Measurements from ENCODE around the gene DMXL1.
A peak's percentile ranks its signal among the peaks of the same experiment; 100 is the strongest.
"Not testable (repeated sequence)": the region's sequence is repeated elsewhere in the genome, so short reads cannot be mapped to it uniquely, and the experiment has no call there.

The DMXL1 gene

GRCh38 chr5:119120893-119121292, 50.0 kb downstream of the DMXL1 start:
- H3K36me3 Mint-ChIP-seq (ENCODE audit: low read depth): peaks cover 89% of the 10 kb centered on the region
- peaks cover 9% of the 10 kb centered on the region for H3K9me3 Mint-ChIP-seq
- H3K4me3 Mint-ChIP-seq: no peak overlapping the region
- peaks cover 6% of the 10 kb centered on the region for H3K4me1 Mint-ChIP-seq (ENCODE audit: low read depth)
- H3K27me3 Mint-ChIP-seq: no peaks in the 10 kb centered on the region
- no peak overlapping the region for H3K27ac Mint-ChIP-seq
- intact Hi-C loops (cut with micrococcal nuclease): no loop called here

GRCh38 chr5:119122474-119122873, 51.6 kb downstream of the DMXL1 start:
- H3K4me1 Mint-ChIP-seq (ENCODE audit: low read depth); intact Hi-C loops (cut with micrococcal nuclease); H3K4me3 Mint-ChIP-seq; H3K9me3 Mint-ChIP-seq; H3K27ac Mint-ChIP-seq; H3K27me3 Mint-ChIP-seq: not testable (repeated sequence)
- peaks cover 76% of the 10 kb centered on the region for H3K36me3 Mint-ChIP-seq (ENCODE audit: low read depth)

GRCh38 chr5:119123280-119123679, 52.4 kb downstream of the DMXL1 start:
- no peak overlapping the region for H3K27ac Mint-ChIP-seq
- H3K4me3 Mint-ChIP-seq: no peak overlapping the region
- peaks cover 75% of the 10 kb centered on the region for H3K36me3 Mint-ChIP-seq (ENCODE audit: low read depth)
- intact Hi-C loops (cut with micrococcal nuclease): no loop called here
- H3K9me3 Mint-ChIP-seq: peaks cover 9% of the 10 kb centered on the region
- no peaks in the 10 kb centered on the region for H3K4me1 Mint-ChIP-seq (ENCODE audit: low read depth)
- H3K27me3 Mint-ChIP-seq: no peaks in the 10 kb centered on the region

- H3K9me3 Mint-ChIP-seq: peaks cover 2% of the 10 kb centered on the region
- H3K36me3 Mint-ChIP-seq (ENCODE audit: low read depth): peaks cover 67% of the 10 kb centered on the region
- no peak overlapping the region for H3K4me3 Mint-ChIP-seq
- H3K4me1 Mint-ChIP-seq (ENCODE audit: low read depth): no peaks in the 10 kb centered on the region
- no peaks in the 10 kb centered on the region for H3K27me3 Mint-ChIP-seq
- intact Hi-C loops (cut with micrococcal nuclease): no loop called here
- no peak overlapping the region for H3K27ac Mint-ChIP-seq
These were observed 58.9 kb downstream of the DMXL1 start for GRCh38 chr5:119129770-119130169.

- Mint-ChIP-seq H3K4me1 (ENCODE audit: low read depth) (no peaks in the 10 kb centered on the region), H3K27me3 (no peaks in the 10 kb centered on the region), H3K36me3 (ENCODE audit: low read depth) (peaks cover 80% of the 10 kb centered on the region), H3K9me3 (peaks cover 21% of the 10 kb centered on the region), H3K27ac (no peak overlapping the region), H3K4me3 (no peak overlapping the region)
- intact Hi-C loops (cut with micrococcal nuclease): no loop called here
These were observed 60.8 kb downstream of the DMXL1 start for GRCh38 chr5:119131530-119132304.

- H3K27me3 Mint-ChIP-seq; intact Hi-C loops (cut with micrococcal nuclease); H3K27ac Mint-ChIP-seq; H3K4me3 Mint-ChIP-seq; H3K4me1 Mint-ChIP-seq (ENCODE audit: low read depth): not testable (repeated sequence)
- Mint-ChIP-seq H3K9me3 (peaks cover 28% of the 10 kb centered on the region), H3K36me3 (ENCODE audit: low read depth) (peaks cover 81% of the 10 kb centered on the region)
These were observed 64.9 kb downstream of the DMXL1 start for GRCh38 chr5:119135743-119136142.

- Mint-ChIP-seq H3K9me3 (peaks cover 28% of the 10 kb centered on the region), H3K4me1 (ENCODE audit: low read depth) (no peaks in the 10 kb centered on the region), H3K4me3 (no peak overlapping the region), H3K27ac (no peak overlapping the region), H3K36me3 (ENCODE audit: low read depth) (peaks cover 78% of the 10 kb centered on the region), H3K27me3 (no peaks in the 10 kb centered on the region)
- intact Hi-C loops (cut with micrococcal nuclease): no loop called here
These were observed 65.9 kb downstream of the DMXL1 start for GRCh38 chr5:119136666-119137318.

GRCh38 chr5:119153629-119154028, 82.7 kb downstream of the DMXL1 start:
- Mint-ChIP-seq H3K36me3 (ENCODE audit: low read depth) (peaks cover 75% of the 10 kb centered on the region), H3K4me1 (ENCODE audit: low read depth) (peaks cover 6% of the 10 kb centered on the region), H3K4me3 (no peak overlapping the region), H3K27me3 (no peaks in the 10 kb centered on the region), H3K9me3 (no peaks in the 10 kb centered on the region), H3K27ac (no peak overlapping the region)
- intact Hi-C loops (cut with micrococcal nuclease): no loop called here

GRCh38 chr5:119158144-119158543, 87.3 kb downstream of the DMXL1 start:
- H3K27me3 Mint-ChIP-seq: no peaks in the 10 kb centered on the region

GRCh38 chr5:119161430-119161829, 90.5 kb downstream of the DMXL1 start:
- no peaks in the 10 kb centered on the region for H3K27me3 Mint-ChIP-seq
- intact Hi-C loops (cut with micrococcal nuclease): no loop called here
- no peak overlapping the region for H3K4me3 Mint-ChIP-seq
- peaks cover 11% of the 10 kb centered on the region for H3K4me1 Mint-ChIP-seq (ENCODE audit: low read depth)
- H3K9me3 Mint-ChIP-seq: no peaks in the 10 kb centered on the region
- no peak overlapping the region for H3K27ac Mint-ChIP-seq
- peaks cover 89% of the 10 kb centered on the region for H3K36me3 Mint-ChIP-seq (ENCODE audit: low read depth)

More at GRCh38 chr5:119158144-119158543, 87.3 kb downstream of the DMXL1 start:
- peaks cover 87% of the 10 kb centered on the region for H3K36me3 Mint-ChIP-seq (ENCODE audit: low read depth)
- peaks cover 11% of the 10 kb centered on the region for H3K4me1 Mint-ChIP-seq (ENCODE audit: low read depth)
- H3K9me3 Mint-ChIP-seq: no peaks in the 10 kb centered on the region
- H3K4me3 Mint-ChIP-seq: no peak overlapping the region
- intact Hi-C loops (cut with micrococcal nuclease): no loop called here
- H3K27ac Mint-ChIP-seq: no peak overlapping the region

- no peaks in the 10 kb centered on the region for H3K9me3 Mint-ChIP-seq
- H3K36me3 Mint-ChIP-seq (ENCODE audit: low read depth): peaks cover 72% of the 10 kb centered on the region
- intact Hi-C loops (cut with micrococcal nuclease): no loop called here
- H3K27ac Mint-ChIP-seq: no peak overlapping the region
- H3K27me3 Mint-ChIP-seq: no peaks in the 10 kb centered on the region
- peaks cover 6% of the 10 kb centered on the region for H3K4me1 Mint-ChIP-seq (ENCODE audit: low read depth)
- H3K4me3 Mint-ChIP-seq: no peak overlapping the region
These were observed 95.1 kb downstream of the DMXL1 start for GRCh38 chr5:119166026-119166425.

- H3K27me3 Mint-ChIP-seq: no peaks in the 10 kb centered on the region
- no peak overlapping the region for H3K4me3 Mint-ChIP-seq
- H3K36me3 Mint-ChIP-seq (ENCODE audit: low read depth): peaks cover 74% of the 10 kb centered on the region
- no peaks in the 10 kb centered on the region for H3K9me3 Mint-ChIP-seq
- peaks cover 6% of the 10 kb centered on the region for H3K4me1 Mint-ChIP-seq (ENCODE audit: low read depth)
- H3K27ac Mint-ChIP-seq: peak overlapping the region; percentile 77
- intact Hi-C loops (cut with micrococcal nuclease): no loop called here
These were observed 97.5 kb downstream of the DMXL1 start for GRCh38 chr5:119168401-119168800.

GRCh38 chr5:119171686-119172085, 100.8 kb downstream of the DMXL1 start:
- no peaks in the 10 kb centered on the region for H3K27me3 Mint-ChIP-seq
- intact Hi-C loops (cut with micrococcal nuclease): no loop called here
- peaks cover 65% of the 10 kb centered on the region for H3K36me3 Mint-ChIP-seq (ENCODE audit: low read depth)
- H3K4me1 Mint-ChIP-seq (ENCODE audit: low read depth): peaks cover 6% of the 10 kb centered on the region
- H3K9me3 Mint-ChIP-seq: no peaks in the 10 kb centered on the region
- H3K4me3 Mint-ChIP-seq: no peak overlapping the region
- H3K27ac Mint-ChIP-seq: no peak overlapping the region

GRCh38 chr5:119174578-119175163, 103.8 kb downstream of the DMXL1 start:
- Mint-ChIP-seq H3K27me3 (no peaks in the 10 kb centered on the region), H3K36me3 (ENCODE audit: low read depth) (peaks cover 72% of the 10 kb centered on the region), H3K9me3 (no peaks in the 10 kb centered on the region), H3K4me3 (no peak overlapping the region), H3K4me1 (ENCODE audit: low read depth) (no peaks in the 10 kb centered on the region), H3K27ac (no peak overlapping the region)
- intact Hi-C loops (cut with micrococcal nuclease): no loop called here
